Panc1 (cell line): ENCODE data around the gene STRADA.

Experiments used
- CTCF ChIP-seq: fragments of 450-650 bp; IDR thresholded peaks from 2 replicates; pipeline ENCODE4 v1.5.1; 2017; ENCODE audit warnings: mild to moderate bottlenecking
- POLR2AphosphoS5 ChIP-seq: IDR thresholded peaks from 2 replicates; pipeline ENCODE4 v1.6.1; 2012; ENCODE audit warnings: mild to moderate bottlenecking, low read depth, low read length, moderate library complexity

- TF ChIP-seq CTCF (no peak), POLR2AphosphoS5 (no peak)
Observed at GRCh38 chr17:63694950-63695773, 46.4 kb downstream of the STRADA start.
